ENCODE measurements around the gene NSD1.

GRCh38 chr5:177141496-177141895, 7.9 kb downstream of the NSD1 start:
- no peak for TF ChIP-seq CTCF (IDR thresholded peaks at IDR 0.05; ENCODE audit: poor library complexity)
- no peak for TF ChIP-seq EZH2 (IDR thresholded peaks at IDR 0.05; ENCODE audit: borderline replicate concordance)
